SU-DHL-6 (cell line): ENCODE results near the gene SMIM43.

Source experiments
- H2AFZ ChIP-seq: fragments of 200-600 bp; sonication (generic); 2 replicates; pipeline ENCODE4 v1.6.1; 2014; ENCODE audit warnings: low read depth, mild to moderate bottlenecking, moderate library complexity, mixed read lengths, antibody characterized with exemption, low read length; ENCODE audit not compliant: severe bottlenecking
- H3F3A ChIP-seq: fragments of 200-600 bp; shearing (Covaris generic); 2 replicates; pipeline ENCODE4 v1.6.0; 2016; ENCODE audit warnings: antibody characterized with exemption, mild to moderate bottlenecking; ENCODE audit not compliant: insufficient read depth
- H3K27ac ChIP-seq: fragments of 200-600 bp; sonication (generic); 2 replicates; pipeline ENCODE4 v1.5.1; 2016; ENCODE audit warnings: low read depth, mild to moderate bottlenecking, low read length, moderate library complexity, mixed read lengths
- H3K27me3 ChIP-seq: fragments of 200-600 bp; sonication (generic), shearing (Covaris generic); 2 replicates; pipeline ENCODE4 v1.6.0; 2014; ENCODE audit warnings: mild to moderate bottlenecking, low read length
- H3K36me3 ChIP-seq: fragments of 200-600 bp; sonication (generic); 2 replicates; pipeline ENCODE4 v1.6.1; 2014; ENCODE audit warnings: mild to moderate bottlenecking, low read length, mixed read lengths
- H3K4me2 ChIP-seq: fragments of 300-600, 200-600 bp; shearing (Covaris generic), sonication (generic); 2 replicates; pipeline ENCODE4 v1.6.0; 2014; ENCODE audit warnings: low read length, low read depth, mild to moderate bottlenecking; ENCODE audit not compliant: poor library complexity, severe bottlenecking
- H3K4me3 ChIP-seq: fragments of 200-600 bp; sonication (generic); 2 replicates; pipeline ENCODE4 v1.5.1; 2014; ENCODE audit warnings: antibody characterized with exemption, low read length, mild to moderate bottlenecking, mixed read lengths; ENCODE audit not compliant: insufficient read depth, poor library complexity, severe bottlenecking
- H3K79me2 ChIP-seq: fragments of 200-600 bp; sonication (generic); 2 replicates; pipeline ENCODE4 v1.6.1; 2014; ENCODE audit warnings: mild to moderate bottlenecking, low read length, moderate library complexity; ENCODE audit not compliant: insufficient read depth
- H3K9ac ChIP-seq: fragments of 200-600 bp; sonication (generic); 2 replicates; pipeline ENCODE4 v1.7.0; 2014; ENCODE audit warnings: mild to moderate bottlenecking, low read length
- H3K9me2 ChIP-seq: fragments of 200-600 bp; sonication (generic); replicated peaks from 2 replicates; pipeline ENCODE4 v1.6.1; 2014; ENCODE audit warnings: low read length; ENCODE audit not compliant: insufficient read depth
- H3K9me3 ChIP-seq: fragments of 200-600 bp; sonication (generic); 2 replicates; pipeline ENCODE4 v1.6.1; 2014; ENCODE audit warnings: low read length, mixed read lengths; ENCODE audit not compliant: insufficient read depth
- H4K20me1 ChIP-seq: fragments of 200-600 bp; sonication (generic); 2 replicates; pipeline ENCODE4 v1.6.1; 2014; ENCODE audit warnings: low read depth, mild to moderate bottlenecking, antibody characterized with exemption, low read length, moderate library complexity, mixed read lengths
- CTCF ChIP-seq: fragments of 200-600 bp; sonication (generic); IDR thresholded peaks from one replicate; pipeline ENCODE4 v1.5.1; 2017; ENCODE audit warnings: antibody characterized with exemption, mild to moderate bottlenecking, low read length, moderate library complexity; ENCODE audit not compliant: insufficient read depth, poor library complexity, severe bottlenecking
- EZH2phosphoT487 ChIP-seq: fragments of 200-600 bp; sonication (generic), shearing (Covaris generic); conservative IDR thresholded peaks from 2 replicates; pipeline ENCODE4 v1.6.1; 2018; ENCODE audit warnings: mild to moderate bottlenecking, antibody characterized with exemption, low read length, moderate library complexity, mixed read lengths

The SMIM43 gene

GRCh38 chr4:121740796-121741409 lies 24.1 kb downstream of the SMIM43 start:
- no peak for TF ChIP-seq EZH2phosphoT487
- no peak for TF ChIP-seq CTCF
- H3K27me3 ChIP-seq = no peaks in the 10 kb centered on the region
- H3K9me2 ChIP-seq = no peaks in the 10 kb centered on the region
- H4K20me1 ChIP-seq = no peaks in the 10 kb centered on the region
- H3F3A ChIP-seq = no peaks in the 10 kb centered on the region
- H3K4me3 ChIP-seq = no peak overlapping the region
- H3K4me2 ChIP-seq = no peak overlapping the region
- H3K36me3 ChIP-seq = no peaks in the 10 kb centered on the region
- no peak overlapping the region for H3K9ac ChIP-seq
- H3K27ac ChIP-seq = no peak overlapping the region
- H3K79me2 ChIP-seq = no peaks in the 10 kb centered on the region
- H2AFZ ChIP-seq = no peak overlapping the region
- H3K9me3 ChIP-seq = no peaks in the 10 kb centered on the region

GRCh38 chr4:121739575-121739974 lies 25.4 kb downstream of the SMIM43 start:
- Histone ChIP-seq H3K9me3 (no peaks in the 10 kb centered on the region), H3K4me3 (no peak overlapping the region), H3K9ac (no peak overlapping the region), H3K4me2 (no peak overlapping the region), H2AFZ (no peak overlapping the region), H4K20me1 (no peaks in the 10 kb centered on the region), H3K9me2 (no peaks in the 10 kb centered on the region), H3K79me2 (no peaks in the 10 kb centered on the region), H3F3A (no peaks in the 10 kb centered on the region), H3K27me3 (no peaks in the 10 kb centered on the region), H3K27ac (no peak overlapping the region), H3K36me3 (no peaks in the 10 kb centered on the region)
- TF ChIP-seq EZH2phosphoT487 (no peak), CTCF (no peak)

GRCh38 chr4:121738780-121739535 lies 26.0 kb downstream of the SMIM43 start:
- Histone ChIP-seq H3K4me2 (no peak overlapping the region), H3K36me3 (no peaks in the 10 kb centered on the region)

More at GRCh38 chr4:121738780-121739535, 26.0 kb downstream of the SMIM43 start:
- TF ChIP-seq EZH2phosphoT487 (no peak), CTCF (no peak)
- Histone ChIP-seq H3K9me2 (no peaks in the 10 kb centered on the region), H3K9ac (no peak overlapping the region), H3F3A (no peaks in the 10 kb centered on the region), H3K4me3 (no peak overlapping the region), H3K9me3 (no peaks in the 10 kb centered on the region), H3K27ac (no peak overlapping the region), H2AFZ (no peak overlapping the region), H3K27me3 (no peaks in the 10 kb centered on the region), H4K20me1 (no peaks in the 10 kb centered on the region), H3K79me2 (no peaks in the 10 kb centered on the region)
